Astrocyte (in vitro differentiated cells and primary cell): ENCODE data around the gene NXNL2.

ENCODE experiments used
- CTCF ChIP-seq: IDR thresholded peaks from 2 replicates; pipeline ENCODE4 v1.5.1; 2011; ENCODE audit warnings: low read depth, mild to moderate bottlenecking, inconsistent platforms, low read length, moderate library complexity; ENCODE audit not compliant: insufficient read depth
- EZH2 ChIP-seq: IDR thresholded peaks from 2 replicates; pipeline ENCODE4 v1.6.1; 2012; ENCODE audit warnings: mild to moderate bottlenecking, low read length, inconsistent platforms; ENCODE audit not compliant: insufficient read depth

DNA sequence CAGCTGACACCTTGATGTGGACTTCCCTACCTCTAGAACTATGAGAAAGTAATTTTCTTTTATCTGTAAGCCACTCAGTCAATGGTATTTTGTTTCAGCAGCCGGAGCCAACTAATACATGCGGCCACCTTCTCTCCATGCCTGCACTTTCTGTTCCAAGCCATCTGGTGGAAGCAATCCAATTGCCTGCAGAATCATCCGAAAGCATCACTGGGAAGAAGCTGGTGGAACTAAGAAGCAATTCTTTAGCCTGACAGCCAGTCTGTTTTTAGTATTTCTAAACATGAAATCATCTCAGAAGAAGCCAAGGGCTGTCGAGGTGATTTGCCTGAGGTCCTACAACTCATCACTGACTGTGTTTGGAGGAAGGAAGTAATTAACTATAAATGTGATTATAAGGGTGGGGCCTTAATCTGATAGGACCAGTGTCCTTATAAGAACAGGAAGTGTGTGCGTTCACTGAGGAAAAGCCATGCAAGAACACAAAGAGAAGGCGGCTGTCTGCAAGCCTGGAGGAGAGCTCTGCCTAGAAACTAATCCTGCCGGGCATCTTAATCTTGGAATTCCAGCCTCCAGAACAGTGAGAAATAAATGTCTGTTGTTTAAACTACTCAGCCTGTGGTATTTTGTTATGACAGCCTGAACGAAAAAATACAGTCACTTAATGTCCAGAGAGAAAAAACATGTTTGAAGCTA lies 49.1 kb downstream of the NXNL2 start:
- TF ChIP-seq CTCF (no peak), EZH2 (no peak)
